Liver (tissue), 9 donors: ENCODE results near the gene PAPOLA. TPM values are rescaled to one million over a fixed set of nuclear protein-coding genes. Genes with fewer than 3 reads are reported as not detected.
A peak's percentile ranks its signal among the peaks of the same experiment; 100 is the strongest.

Experiments used
- DNase-seq: peaks from one replicate; pipeline ENCODE4 v3.0.0-alpha.2; 2017; ENCODE audit warnings: low spot score
- H3K27ac ChIP-seq, 2 donors: one replicate each; pipeline ENCODE4 v1.7.0; 2013; ENCODE audit warnings: inconsistent platforms in 2 of 2, low read length in 2 of 2, control low read depth in 1 of 2, low read depth in 1 of 2, mild to moderate bottlenecking in 1 of 2
- H3K27me3 ChIP-seq, 4 donors: one replicate each; pipeline versions ENCODE4 v1.6.1 to v1.7.0; 2013; ENCODE audit warnings: low read length in 3 of 4, inconsistent platforms in 1 of 4, mild to moderate bottlenecking in 1 of 4, moderate library complexity in 1 of 4; ENCODE audit not compliant: control insufficient read depth in 4 of 4, insufficient read depth in 4 of 4
- H3K36me3 ChIP-seq, 4 donors: one replicate each; pipeline versions ENCODE4 v1.6.1 to v1.7.0; 2013; ENCODE audit warnings: low read length in 3 of 4, mild to moderate bottlenecking in 3 of 4, low read depth in 1 of 4, moderate library complexity in 1 of 4; ENCODE audit not compliant: control insufficient read depth in 4 of 4, insufficient read depth in 3 of 4
- H3K4me1 ChIP-seq, 4 donors: one replicate each; pipeline versions ENCODE4 v1.6.1 to v1.7.0; 2013; ENCODE audit warnings: low read length in 3 of 4, mild to moderate bottlenecking in 3 of 4, moderate library complexity in 1 of 4; ENCODE audit not compliant: control insufficient read depth in 4 of 4, insufficient read depth in 4 of 4
- H3K4me3 ChIP-seq, 3 donors: one replicate each; pipeline versions ENCODE4 v1.6.1 to v1.7.0; 2013; ENCODE audit warnings: low read length in 3 of 3, control low read depth in 1 of 3, low read depth in 1 of 3, mild to moderate bottlenecking in 1 of 3
- H3K9ac ChIP-seq, 2 donors: one replicate each; pipeline ENCODE4 v1.7.0; 2013; ENCODE audit warnings: low read length in 2 of 2, mild to moderate bottlenecking in 2 of 2, moderate library complexity in 2 of 2, control low read depth in 1 of 2, low read depth in 1 of 2
- H3K9me3 ChIP-seq, 4 donors: one replicate each; pipeline versions ENCODE4 v1.6.1 to v1.7.0; 2013; ENCODE audit warnings: low read length in 3 of 4; ENCODE audit not compliant: control insufficient read depth in 4 of 4
- FOXA1 ChIP-seq: IDR thresholded peaks from 2 replicates; pipeline ENCODE4 v1.6.1; 2016; ENCODE audit warnings: antibody characterized with exemption
- FOXA2 ChIP-seq: IDR thresholded peaks from 2 replicates; pipeline ENCODE4 v1.6.1; 2016; ENCODE audit warnings: antibody characterized with exemption
- GABPA ChIP-seq, 2 donors: IDR thresholded peaks in 1 of 2; conservative IDR thresholded peaks in 1 of 2; 2 replicates each; pipeline ENCODE4 v1.6.1; 2016; ENCODE audit warnings: antibody characterized with exemption in 2 of 2, mild to moderate bottlenecking in 1 of 2, moderate library complexity in 1 of 2
- HNF4G ChIP-seq: IDR thresholded peaks from 2 replicates; pipeline ENCODE4 v1.6.1; 2016; ENCODE audit warnings: antibody characterized with exemption
- JUND ChIP-seq, 2 donors: IDR thresholded peaks; 2 replicates each; pipeline ENCODE4 v1.6.1; 2016; ENCODE audit warnings: antibody characterized with exemption in 2 of 2
- NR2F2 ChIP-seq: IDR thresholded peaks from 2 replicates; pipeline ENCODE4 v1.6.1; 2016; ENCODE audit warnings: antibody characterized with exemption
- RAD21 ChIP-seq, 2 donors: IDR thresholded peaks; 2 replicates each; pipeline ENCODE4 v1.6.1; 2016; ENCODE audit warnings: antibody characterized with exemption in 2 of 2, mild to moderate bottlenecking in 2 of 2
- RXRA ChIP-seq, 2 donors: IDR thresholded peaks; 2 replicates each; pipeline ENCODE4 v1.6.1; 2017 to 2018; ENCODE audit warnings: antibody characterized with exemption in 2 of 2, mild to moderate bottlenecking in 1 of 2
- SP1 ChIP-seq: IDR thresholded peaks from 2 replicates; pipeline ENCODE4 v1.6.1; 2018; ENCODE audit warnings: antibody characterized with exemption, mild to moderate bottlenecking
- TAF1 ChIP-seq: conservative IDR thresholded peaks from 2 replicates; pipeline ENCODE4 v1.6.1; 2016; ENCODE audit warnings: antibody characterized with exemption, mild to moderate bottlenecking
- YY1 ChIP-seq: IDR thresholded peaks from 2 replicates; pipeline ENCODE4 v1.6.1; 2016; ENCODE audit warnings: antibody characterized with exemption, mild to moderate bottlenecking
- WGBS: extraction: QIAGEN DNeasy Blood & Tissue Kit; methylation state at CpG from one replicate; pipeline ENCODE4 v1.1.7; 2013; 5-methylcytosine and 5-hydroxymethylcytosine counted together
- polyA plus RNA-seq, 2 donors: library from polyadenylated mRNA; stranded (reverse) in 1 of 2; unstranded in 1 of 2; fragments of 200-250 nt in 1 of 2; fragments of >200 nt in 1 of 2; fragmentation: Nextera tagmentation in 1 of 2; extraction: Ambion mirVana in 1 of 2; gene quantifications; one replicate each; pipeline versions ENCODE4 v1.2.1 to v1.2.3, GENCODE V29; 2013 to 2015
- total RNA-seq, 2 donors: library from RNA; depleted of rRNA; stranded (reverse); fragments of >200 nt; gene quantifications; one replicate each; pipeline ENCODE4 v1.2.3, GENCODE V29; 2014
- TF ChIP-seq, protein P1 (sequence below): IDR thresholded peaks from 2 replicates; pipeline ENCODE4 v1.6.1; 2016; ENCODE audit warnings: antibody characterized with exemption
- TF ChIP-seq, protein P2 (sequence below): fragments of 150-350 bp; IDR thresholded peaks from 2 replicates; pipeline ENCODE4 v1.5.1; 2017; ENCODE audit warnings: improper control_type of control experiment, low read depth, low read length; ENCODE audit not compliant: missing input control
- donor health status: healthy.
- donor health status: healthy.
- donor health status: healthy.
- donor health status: healthy.
- donor health status: healthy.

PAPOLA gene
- total and polyA plus RNA-seq, 4 donors, result 29.4 to 107 (median 71.6) TPM

DNA sequence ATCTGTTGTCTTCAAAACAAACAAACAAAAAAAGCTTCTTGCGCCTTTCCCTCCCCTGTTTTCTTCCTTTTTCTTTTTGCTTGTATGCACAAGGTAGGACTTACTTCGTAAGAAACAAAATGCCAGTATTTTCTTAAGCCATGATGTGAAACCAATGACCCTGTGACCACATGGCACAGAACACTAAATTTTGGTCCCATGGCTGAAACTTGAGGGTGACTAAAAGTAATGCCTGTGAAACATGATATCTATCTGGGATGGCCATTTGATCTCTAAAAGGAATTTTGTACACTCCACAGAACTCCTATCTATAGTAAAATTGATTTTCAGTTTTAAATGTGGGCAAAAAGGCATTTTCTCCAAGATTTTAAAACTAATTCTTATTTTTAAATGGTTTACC, 63.6 kb downstream of the PAPOLA start (continued):
- TF ChIP-seq FOXA1 (no peak), JUND (IDR thresholded peaks at IDR 0.05) (no peak), RXRA (IDR thresholded peaks at IDR 0.05) (no peak), SP1 (no peak), YY1 (no peak)
- TF ChIP-seq, protein P1, sequence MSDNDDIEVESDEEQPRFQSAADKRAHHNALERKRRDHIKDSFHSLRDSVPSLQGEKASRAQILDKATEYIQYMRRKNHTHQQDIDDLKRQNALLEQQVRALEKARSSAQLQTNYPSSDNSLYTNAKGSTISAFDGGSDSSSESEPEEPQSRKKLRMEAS, result no peak

DNA sequence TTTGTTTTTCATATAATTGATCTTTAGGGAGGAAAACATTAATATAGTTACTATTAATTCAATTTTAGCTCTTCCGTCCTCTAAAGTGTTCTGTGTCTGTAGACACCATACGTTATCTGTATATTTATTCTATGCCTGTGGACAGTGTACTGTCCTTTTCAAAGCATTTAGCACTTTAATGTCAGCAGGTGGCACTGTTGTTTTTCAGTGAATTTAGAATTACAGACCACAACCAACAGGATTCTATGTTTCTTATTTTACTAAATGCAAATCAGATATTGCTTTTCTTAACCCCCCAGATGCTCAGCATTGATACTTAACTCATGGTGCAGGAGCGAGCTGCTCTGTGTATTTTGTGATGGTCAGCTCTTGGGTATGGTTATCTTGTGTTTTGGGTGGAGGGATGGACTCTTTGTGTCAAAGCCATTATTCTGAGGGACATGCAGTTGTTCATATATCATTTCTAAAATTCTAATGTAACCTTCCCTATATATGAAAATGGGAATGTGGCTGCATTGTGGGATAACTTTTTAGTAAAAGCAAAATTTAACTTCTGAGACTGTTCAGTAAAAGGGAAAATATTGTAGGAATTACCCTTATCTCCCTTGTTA, 65.2 kb downstream of the PAPOLA start:
- H3K4me1 ChIP-seq, result no peaks in the 10 kb centered on the region
- H3K4me3 ChIP-seq, result no peak overlapping the region
- TF ChIP-seq, protein P2, sequence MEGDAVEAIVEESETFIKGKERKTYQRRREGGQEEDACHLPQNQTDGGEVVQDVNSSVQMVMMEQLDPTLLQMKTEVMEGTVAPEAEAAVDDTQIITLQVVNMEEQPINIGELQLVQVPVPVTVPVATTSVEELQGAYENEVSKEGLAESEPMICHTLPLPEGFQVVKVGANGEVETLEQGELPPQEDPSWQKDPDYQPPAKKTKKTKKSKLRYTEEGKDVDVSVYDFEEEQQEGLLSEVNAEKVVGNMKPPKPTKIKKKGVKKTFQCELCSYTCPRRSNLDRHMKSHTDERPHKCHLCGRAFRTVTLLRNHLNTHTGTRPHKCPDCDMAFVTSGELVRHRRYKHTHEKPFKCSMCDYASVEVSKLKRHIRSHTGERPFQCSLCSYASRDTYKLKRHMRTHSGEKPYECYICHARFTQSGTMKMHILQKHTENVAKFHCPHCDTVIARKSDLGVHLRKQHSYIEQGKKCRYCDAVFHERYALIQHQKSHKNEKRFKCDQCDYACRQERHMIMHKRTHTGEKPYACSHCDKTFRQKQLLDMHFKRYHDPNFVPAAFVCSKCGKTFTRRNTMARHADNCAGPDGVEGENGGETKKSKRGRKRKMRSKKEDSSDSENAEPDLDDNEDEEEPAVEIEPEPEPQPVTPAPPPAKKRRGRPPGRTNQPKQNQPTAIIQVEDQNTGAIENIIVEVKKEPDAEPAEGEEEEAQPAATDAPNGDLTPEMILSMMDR, result peak; percentile 44
- TF ChIP-seq RAD21 (IDR thresholded peaks at IDR 0.05) (peak; percentile 73 to 77), RXRA (IDR thresholded peaks at IDR 0.05) (no peak)
- H3K27ac ChIP-seq, result no peak overlapping the region
- H3K9me3 ChIP-seq, result no peaks in the 10 kb centered on the region
- H3K27me3 ChIP-seq, result no peaks in the 10 kb centered on the region
- WGBS, result 84% methylated on average over 3 of the region's 3 CpGs
- no peak for DNase-seq
- H3K9ac ChIP-seq, result no peak overlapping the region
- peaks cover 0 to 33% (median 13%) of the 10 kb centered on the region in 4 donors for H3K36me3 ChIP-seq

DNA sequence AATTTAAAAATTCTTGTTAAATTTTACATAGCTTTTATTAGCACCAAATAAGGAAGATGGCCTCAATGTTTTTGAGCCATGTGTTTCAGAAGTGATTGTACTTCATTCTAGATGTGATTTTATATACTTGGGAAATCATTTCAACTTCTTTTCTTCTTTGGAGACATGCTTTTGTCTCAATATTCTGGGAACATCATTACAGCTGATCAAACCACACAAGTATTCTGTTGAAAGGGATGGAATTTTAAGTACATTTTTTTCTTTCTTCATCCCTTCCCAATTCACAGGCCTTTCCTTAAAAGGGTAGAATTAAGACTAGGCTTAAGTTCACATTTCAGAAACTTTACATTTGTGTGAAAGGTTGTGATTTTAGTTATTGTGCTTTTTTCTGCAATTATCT, 66.4 kb downstream of the PAPOLA start:
- Histone ChIP-seq H3K27me3 (no peaks in the 10 kb centered on the region), H3K4me1 (peaks cover 1 to 6% (median 2%) of the 10 kb centered on the region in 4 donors), H3K27ac (no peak overlapping the region), H3K9ac (no peak overlapping the region), H3K36me3 (peaks cover 0 to 28% (median 8%) of the 10 kb centered on the region in 4 donors), H3K9me3 (no peaks in the 10 kb centered on the region), H3K4me3 (no peak overlapping the region)
- no peak for DNase-seq
- no peak for TF ChIP-seq GABPA (IDR thresholded peaks at IDR 0.05 in 1 of 2, conservative IDR thresholded peaks at IDR 0.05 in 1 of 2)
- no peak for TF ChIP-seq YY1
- TF ChIP-seq NR2F2, result no peak

DNA sequence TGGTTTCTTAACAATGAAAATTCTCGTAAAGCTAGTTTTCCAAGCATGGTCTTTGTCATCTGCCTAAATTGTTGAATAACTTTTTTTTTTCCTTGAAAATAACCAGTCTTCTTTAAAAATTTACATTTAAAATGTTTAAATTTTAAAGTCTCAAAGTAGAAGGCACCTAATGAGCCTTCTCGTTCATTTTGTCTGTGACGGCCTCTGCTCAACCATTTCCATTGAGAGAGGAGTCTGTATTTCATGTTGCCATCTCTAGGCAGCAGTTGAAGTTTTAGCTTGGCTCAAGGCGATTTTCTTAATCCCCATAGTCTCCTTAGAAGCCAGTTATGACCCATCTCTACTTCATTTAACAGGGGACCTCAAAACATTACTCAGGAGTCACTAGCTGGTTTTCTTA, 69.1 kb downstream of the PAPOLA start:
- Histone ChIP-seq H3K4me3 (no peak overlapping the region), H3K27ac (no peak overlapping the region), H3K27me3 (no peaks in the 10 kb centered on the region), H3K36me3 (peaks cover 0 to 16% (median under 1%) of the 10 kb centered on the region in 4 donors), H3K9me3 (no peaks in the 10 kb centered on the region), H3K9ac (no peak overlapping the region), H3K4me1 (peaks cover 8 to 24% (median 17%) of the 10 kb centered on the region in 4 donors)
- no peak for DNase-seq
- TF ChIP-seq RAD21 (IDR thresholded peaks at IDR 0.05) (no peak), RXRA (IDR thresholded peaks at IDR 0.05) (no peak), TAF1 (no peak), FOXA2 (no peak), HNF4G (no peak), YY1 (no peak)
- WGBS, result over 99% methylated on average over 4 of the region's 4 CpGs
